IPS-NIHi11 (cell line): Measurements from ENCODE around the gene DAW1.
"Not testable (repeated sequence)": the region's sequence is repeated elsewhere in the genome, so short reads cannot be mapped to it uniquely, and the experiment has no call there.

Experiments
- DNase-seq: peaks from one replicate; pipeline ENCODE4 v3.0.0; 2012; ENCODE audit warnings: mixed read lengths, low spot score

DAW1 gene

GRCh38 chr2:227871375-227871791 lies at the start of gene DAW1:
Gene DAW1 (plus strand): TSS chr2:227871631. CDS start chr2:227871690, 59 bp downstream.
- peak; percentile 94 for DNase-seq

GRCh38 chr2:227822416-227823003 lies 48.9 kb upstream of the DAW1 start:
- DNase-seq = no peak

GRCh38 chr2:227823922-227824321 lies 47.5 kb upstream of the DAW1 start:
- no peak for DNase-seq

- no peak for DNase-seq
Observed at GRCh38 chr2:227824711-227825110, 46.7 kb upstream of the DAW1 start.

GRCh38 chr2:227826019-227826521 lies 45.4 kb upstream of the DAW1 start:
- no peak for DNase-seq

- DNase-seq = no peak
Observed at GRCh38 chr2:227826563-227826962, 44.9 kb upstream of the DAW1 start.

GRCh38 chr2:227827143-227827542 lies 44.3 kb upstream of the DAW1 start:
- DNase-seq = no peak

- no peak for DNase-seq
Observed at GRCh38 chr2:227828477-227828912, 42.9 kb upstream of the DAW1 start.

GRCh38 chr2:227829337-227829736 lies 42.1 kb upstream of the DAW1 start:
- no peak for DNase-seq

GRCh38 chr2:227834423-227834822 lies 37.0 kb upstream of the DAW1 start:
- DNase-seq = no peak

- no peak for DNase-seq
Observed at GRCh38 chr2:227834916-227835650, 36.3 kb upstream of the DAW1 start.

- DNase-seq = not testable (repeated sequence)
Observed at GRCh38 chr2:227839339-227840129, 31.9 kb upstream of the DAW1 start.

GRCh38 chr2:227846831-227847230 lies 24.6 kb upstream of the DAW1 start:
- DNase-seq = no peak

GRCh38 chr2:227848146-227848545 lies 23.3 kb upstream of the DAW1 start:
- no peak for DNase-seq

GRCh38 chr2:227848586-227848985 lies 22.8 kb upstream of the DAW1 start:
- no peak for DNase-seq

- no peak for DNase-seq
Observed at GRCh38 chr2:227849906-227850305, 21.5 kb upstream of the DAW1 start.

GRCh38 chr2:227853204-227853629 lies 18.2 kb upstream of the DAW1 start:
- no peak for DNase-seq

- no peak for DNase-seq
Observed at GRCh38 chr2:227853765-227854271, 17.6 kb upstream of the DAW1 start.

- no peak for DNase-seq
Observed at GRCh38 chr2:227855440-227855839, 16.0 kb upstream of the DAW1 start.

- DNase-seq = no peak
Observed at GRCh38 chr2:227856697-227857096, 14.7 kb upstream of the DAW1 start.

GRCh38 chr2:227860221-227860641 lies 11.2 kb upstream of the DAW1 start:
- no peak for DNase-seq

- DNase-seq = no peak
Observed at GRCh38 chr2:227861011-227861410, 10.4 kb upstream of the DAW1 start.
